ENCODE results near the gene PRR11. TPM values are rescaled to one million over a fixed set of nuclear protein-coding genes. Genes with fewer than 3 reads are reported as not detected.

The PRR11 gene
- total RNA-seq, 4 donors from 2014 or later = 1.3 to 4.8 (median 2.1) TPM

DNA sequence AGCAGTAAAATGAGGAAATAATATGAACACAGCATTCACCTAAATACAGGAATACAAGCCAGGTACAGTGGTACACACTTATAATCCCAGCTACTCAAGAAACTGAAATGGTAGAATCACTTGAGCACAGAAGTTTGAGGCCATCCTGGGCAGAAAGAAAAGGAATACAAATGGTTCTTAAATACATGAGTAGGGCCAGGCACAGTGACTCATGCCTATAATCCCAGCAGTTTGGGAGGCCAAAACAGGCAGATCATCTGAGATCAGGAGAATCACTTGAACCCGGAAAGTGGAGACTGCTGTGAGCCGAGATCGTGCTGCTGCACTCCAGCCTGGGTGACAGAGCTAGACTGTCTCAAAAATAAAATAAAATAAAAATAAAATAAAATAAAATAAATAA, 31.3 kb downstream of the PRR11 start:
- no peak for TF ChIP-seq CTCF (IDR thresholded peaks at IDR 0.05; ENCODE audit: low read depth)

GRCh38 chr17:59190806-59191205, 35.3 kb downstream of the PRR11 start:
- TF ChIP-seq CTCF (IDR thresholded peaks at IDR 0.05; ENCODE audit: low read depth) = no peak

DNA sequence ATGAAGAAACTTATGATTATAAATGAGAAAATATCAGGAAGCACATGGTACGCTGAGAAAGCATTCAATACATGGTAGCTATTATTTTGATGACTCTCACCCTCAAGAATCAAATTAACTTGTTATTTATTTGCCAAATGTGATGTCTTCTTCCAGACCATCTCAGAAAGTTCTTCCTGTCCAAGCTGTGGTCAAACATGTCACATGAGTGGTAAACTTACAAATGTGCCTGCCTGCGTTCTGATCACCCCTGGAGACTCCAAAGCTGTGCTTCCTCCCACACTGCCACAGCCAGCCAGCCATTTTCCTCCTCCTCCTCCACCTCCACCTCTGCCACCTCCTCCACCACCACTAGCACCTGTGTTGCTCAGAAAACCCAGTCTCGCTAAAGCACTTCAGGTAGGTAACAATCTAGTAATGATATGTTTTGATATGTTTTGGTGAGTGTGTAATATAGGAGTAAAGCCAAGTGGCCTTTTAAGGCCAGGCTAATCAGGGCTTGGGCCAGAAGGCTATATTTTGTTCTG, 37.9 kb downstream of the PRR11 start:
- no peak for TF ChIP-seq CTCF (IDR thresholded peaks at IDR 0.05; ENCODE audit: low read depth)

- TF ChIP-seq CTCF (IDR thresholded peaks at IDR 0.05; ENCODE audit: low read depth) = no peak
Measured at GRCh38 chr17:59199398-59199797, 43.9 kb downstream of the PRR11 start.

- TF ChIP-seq CTCF (IDR thresholded peaks at IDR 0.05; ENCODE audit: low read depth) = no peak
Measured at GRCh38 chr17:59202320-59202719, 46.8 kb downstream of the PRR11 start.

- no peak for TF ChIP-seq CTCF (IDR thresholded peaks at IDR 0.05; ENCODE audit: low read depth)
Measured at GRCh38 chr17:59219370-59219769, 63.8 kb downstream of the PRR11 start.

DNA sequence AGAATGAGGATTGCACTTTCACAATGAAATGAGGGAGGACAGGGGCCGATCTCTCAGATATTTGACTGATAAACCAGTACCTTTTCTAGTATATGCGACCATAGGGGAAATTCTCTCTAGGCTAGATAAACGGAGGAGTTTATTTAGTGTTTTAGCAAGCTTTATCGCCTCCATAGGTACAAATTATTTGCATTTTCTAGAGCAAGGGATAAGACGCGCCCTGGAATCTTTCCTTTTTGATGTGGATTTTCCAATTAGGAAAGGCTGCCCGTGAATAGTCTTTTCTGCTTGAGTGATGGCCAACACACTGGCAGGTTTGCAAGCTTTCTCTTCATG, 64.4 kb downstream of the PRR11 start:
- TF ChIP-seq CTCF (IDR thresholded peaks at IDR 0.05; ENCODE audit: low read depth) = no peak

All from subcutaneous adipose tissue (tissue), 4 donors.